Panc1 (cell line): ENCODE results near the gene GPR157.

ENCODE experiments used
- POLR2AphosphoS5 ChIP-seq: IDR thresholded peaks from 2 replicates; pipeline ENCODE4 v1.6.1; 2012; ENCODE audit warnings: mild to moderate bottlenecking, low read depth, low read length, moderate library complexity
- TF ChIP-seq, protein P1 (sequence below): fragments of 450-650 bp; IDR thresholded peaks from 2 replicates; pipeline ENCODE4 v1.5.1; 2017; ENCODE audit warnings: mild to moderate bottlenecking

- no peak for TF ChIP-seq POLR2AphosphoS5
- TF ChIP-seq, protein P1, sequence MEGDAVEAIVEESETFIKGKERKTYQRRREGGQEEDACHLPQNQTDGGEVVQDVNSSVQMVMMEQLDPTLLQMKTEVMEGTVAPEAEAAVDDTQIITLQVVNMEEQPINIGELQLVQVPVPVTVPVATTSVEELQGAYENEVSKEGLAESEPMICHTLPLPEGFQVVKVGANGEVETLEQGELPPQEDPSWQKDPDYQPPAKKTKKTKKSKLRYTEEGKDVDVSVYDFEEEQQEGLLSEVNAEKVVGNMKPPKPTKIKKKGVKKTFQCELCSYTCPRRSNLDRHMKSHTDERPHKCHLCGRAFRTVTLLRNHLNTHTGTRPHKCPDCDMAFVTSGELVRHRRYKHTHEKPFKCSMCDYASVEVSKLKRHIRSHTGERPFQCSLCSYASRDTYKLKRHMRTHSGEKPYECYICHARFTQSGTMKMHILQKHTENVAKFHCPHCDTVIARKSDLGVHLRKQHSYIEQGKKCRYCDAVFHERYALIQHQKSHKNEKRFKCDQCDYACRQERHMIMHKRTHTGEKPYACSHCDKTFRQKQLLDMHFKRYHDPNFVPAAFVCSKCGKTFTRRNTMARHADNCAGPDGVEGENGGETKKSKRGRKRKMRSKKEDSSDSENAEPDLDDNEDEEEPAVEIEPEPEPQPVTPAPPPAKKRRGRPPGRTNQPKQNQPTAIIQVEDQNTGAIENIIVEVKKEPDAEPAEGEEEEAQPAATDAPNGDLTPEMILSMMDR: no peak
These were observed 48.8 kb downstream of the GPR157 start for GRCh38 chr1:9079988-9080704.
